Body of pancreas (tissue), 4 donors: ENCODE data around the gene SKI. TPM values are rescaled to one million over a fixed set of nuclear protein-coding genes. Genes with fewer than 3 reads are reported as not detected.

Experiments
- ATAC-seq: fragments of 150-250 bp; one replicate; pipeline ENCODE4 v1.9.1; 2016
- DNase-seq, 4 donors: peaks; one replicate each; pipeline ENCODE4 v3.0.0-alpha.2; 2019
- H3K27ac ChIP-seq, 4 donors: fragments of 200-600 bp; sonication (generic); 1 replicate in 3 of 4; 2 replicates in 1 of 4; pipeline versions ENCODE4 v1.5.1 to v1.6.1; 2016 to 2019; ENCODE audit warnings: mild to moderate bottlenecking in 1 of 4, mixed read lengths in 1 of 4, moderate library complexity in 1 of 4
- H3K27me3 ChIP-seq, 2 donors: fragments of 200-600 bp; sonication (generic); one replicate each; pipeline ENCODE4 v1.6.0; 2016; ENCODE audit warnings: mild to moderate bottlenecking in 1 of 2
- H3K36me3 ChIP-seq, 2 donors: fragments of 200-600 bp; sonication (generic); replicated peaks in 1 of 2; 2 replicates each; pipeline ENCODE4 v1.5.1; 2016; ENCODE audit warnings: low read depth in 2 of 2; ENCODE audit not compliant: insufficient read depth in 1 of 2
- H3K4me1 ChIP-seq: fragments of 200-600 bp; sonication (generic); one replicate; pipeline ENCODE4 v1.6.0; 2016
- H3K4me3 ChIP-seq, 2 donors: fragments of 200-600 bp; sonication (generic); 1 replicate in 1 of 2; 2 replicates in 1 of 2; pipeline ENCODE4 v1.5.1; 2016 to 2019
- H3K9me3 ChIP-seq, 3 donors: fragments of 200-600 bp; sonication (generic); 1 replicate in 2 of 3; 2 replicates in 1 of 3; pipeline ENCODE4 v1.5.1; 2016
- CTCF ChIP-seq, 7 experiments: fragments of 450-650 bp in 4 of 7; fragments of 200-600 bp in 3 of 7; sonication (generic) in 3 of 7; IDR thresholded peaks; one replicate each; pipeline ENCODE4 v1.5.1; 2016 to 2019; ENCODE audit warnings: antibody characterized with exemption in 7 of 7
- POLR2A ChIP-seq, 3 donors: fragments of 450-650 bp; IDR thresholded peaks; one replicate each; pipeline ENCODE4 v1.6.1; 2016; ENCODE audit warnings: antibody characterized with exemption in 3 of 3, mild to moderate bottlenecking in 2 of 3
- WGBS, 2 donors: methylation state at CpG; one replicate each; pipeline ENCODE4 v1.1.5; 2017; 5-methylcytosine and 5-hydroxymethylcytosine counted together
- intact Hi-C: fragments of 100-400 bp; cut with DNase I; formaldehyde crosslinking; loops from one replicate; pipeline ENCODE4 v1.15.1; 2023
- total RNA-seq, 2 donors: library from RNA; depleted of rRNA; stranded (reverse); fragments of >200 nt; gene quantifications; one replicate each; pipeline ENCODE4 v1.1.0, GENCODE V29; 2016

Gene SKI
- total RNA-seq, 2 donors from 2014 or later: 15.8 to 33.0 TPM

- H3K27me3 ChIP-seq: no peaks in the 10 kb centered on the region
- H3K4me3 ChIP-seq: no peak overlapping the region
- no peaks in the 10 kb centered on the region for H3K9me3 ChIP-seq
- no peak for DNase-seq
- TF ChIP-seq CTCF (IDR thresholded peaks at IDR 0.05) (no peak), POLR2A (IDR thresholded peaks at IDR 0.05) (no peak)
- WGBS, 2 donors: 83 to 84% methylated on average over 8 to 13 of the region's 15 CpGs
- H3K4me1 ChIP-seq: peaks cover 58% of the 10 kb centered on the region
- H3K27ac ChIP-seq: no peak overlapping the region
- intact Hi-C loops: loop anchor here (5.0 kb wide), 1 partner anchor 114 kb away; no protein-coding TSS in a partner anchor
- no peak for ATAC-seq
- H3K36me3 ChIP-seq: no peaks in the 10 kb centered on the region
Observed at GRCh38 chr1:2202843-2203601, 25.1 kb upstream of the SKI start.

- Histone ChIP-seq H3K27me3 (no peaks in the 10 kb centered on the region), H3K36me3 (no peaks in the 10 kb centered on the region), H3K27ac (peak overlapping the region in 3 of 4 donors; percentile 44 to 78 (median 71)), H3K4me1 (peaks cover 60% of the 10 kb centered on the region), H3K9me3 (no peaks in the 10 kb centered on the region), H3K4me3 (no peak overlapping the region)
- ATAC-seq (no peak), DNase-seq (no peak)
- intact Hi-C loops: loop anchor here (5.0 kb wide), 1 partner anchor 113 kb away; no protein-coding TSS in a partner anchor
- WGBS, 2 donors: 56 to 77% methylated on average over 5 to 18 of the region's 25 CpGs
- TF ChIP-seq POLR2A (IDR thresholded peaks at IDR 0.05): no peak
- TF ChIP-seq CTCF (IDR thresholded peaks at IDR 0.05): no peak
Observed at GRCh38 chr1:2203671-2204414, 24.3 kb upstream of the SKI start.

- DNase-seq (peak in 3 of 4 donors; percentile 60 to 61 (median 61)), ATAC-seq (peak; percentile 40)
- WGBS, 2 donors: 3 to 4% methylated on average over 14 to 29 of the region's 60 CpGs
- TF ChIP-seq CTCF (IDR thresholded peaks at IDR 0.05) (no peak), POLR2A (IDR thresholded peaks at IDR 0.05) (peak in 2 of 3 donors; percentile 31 to 42)
- no peaks in the 10 kb centered on the region for H3K9me3 ChIP-seq
- intact Hi-C loops: loop anchor here (5.0 kb wide), 1 partner anchor 113 kb away; no protein-coding TSS in a partner anchor
- no peaks in the 10 kb centered on the region for H3K27me3 ChIP-seq
- no peaks in the 10 kb centered on the region for H3K36me3 ChIP-seq
- H3K27ac ChIP-seq: peak overlapping the region; percentile 34 to 78 (median 58)
- H3K4me3 ChIP-seq: no peak overlapping the region
- H3K4me1 ChIP-seq: peaks cover 54% of the 10 kb centered on the region
Observed at GRCh38 chr1:2204415-2205190, 23.5 kb upstream of the SKI start.

- 20 to 71% methylated on average over 4 to 56 of the region's 84 CpGs for WGBS, 2 donors
- DNase-seq (peak; percentile 97 to 99 (median 98)), ATAC-seq (peak; percentile 83)
- Histone ChIP-seq H3K4me1 (peaks cover 46% of the 10 kb centered on the region), H3K9me3 (no peaks in the 10 kb centered on the region), H3K36me3 (no peaks in the 10 kb centered on the region), H3K27me3 (no peaks in the 10 kb centered on the region), H3K4me3 (peak overlapping the region in 1 of 2 donors; percentile 41), H3K27ac (peak overlapping the region; percentile 30 to 73 (median 70))
- intact Hi-C loops: no loop called here
- TF ChIP-seq POLR2A (IDR thresholded peaks at IDR 0.05) (peak; percentile 22 to 54 (median 45)), CTCF (IDR thresholded peaks at IDR 0.05) (peak in 1 of 7 experiments; percentile 10)
Observed at GRCh38 chr1:2205191-2205952, 22.7 kb upstream of the SKI start.
